MCF 10A (cell line): ENCODE data around the gene SYCP2. TPM values are rescaled to one million over a fixed set of nuclear protein-coding genes. Genes with fewer than 3 reads are reported as not detected.
A peak's percentile ranks its signal among the peaks of the same experiment; 100 is the strongest.

ENCODE experiments used
- BruUV-seq: library from RNA; stranded (reverse); fragments of 400-500 nt; replicated peaks from 2 replicates; lab custom pipeline; 2021; lab: Mats Ljungman, UMichigan
- CTCF ChIA-PET: fragments of 300-600 bp; sonication (Branson Sonifier 250); formaldehyde crosslinking; extraction: SDS; loops from one replicate; lab custom pipeline; 2021; ENCODE audit warnings: antibody characterized with exemption, inconsistent platforms; lab: Yijun Ruan, JAX
- POLR2A ChIA-PET: fragments of 300-600, 350-650 bp; sonication (Branson Sonifier 250); formaldehyde crosslinking; extraction: SDS; loops from one replicate; lab custom pipeline; 2020; ENCODE audit warnings: antibody characterized with exemption, inconsistent platforms; lab: Yijun Ruan, JAX
- DNase-seq: peaks from one replicate; pipeline ENCODE4 v3.0.0-alpha.2; 2018; ENCODE audit not compliant: unreplicated experiment
- H3K27ac Mint-ChIP-seq: one replicate; pipeline ENCODE4 v1.8.0; 2022; ENCODE audit warnings: mild to moderate bottlenecking, low read depth, mixed read lengths; ENCODE audit not compliant: unreplicated experiment
- H3K27me3 Mint-ChIP-seq: one replicate; pipeline ENCODE4 v1.8.0; 2022; ENCODE audit warnings: mixed read lengths; ENCODE audit not compliant: insufficient read depth, unreplicated experiment
- H3K36me3 Mint-ChIP-seq: one replicate; pipeline ENCODE4 v1.8.0; 2022; ENCODE audit warnings: mild to moderate bottlenecking, moderate library complexity, mixed read lengths; ENCODE audit not compliant: insufficient read depth, unreplicated experiment
- H3K4me1 Mint-ChIP-seq: one replicate; pipeline ENCODE4 v1.8.0; 2022; ENCODE audit warnings: mixed read lengths; ENCODE audit not compliant: insufficient read depth, unreplicated experiment
- H3K4me3 Mint-ChIP-seq: one replicate; pipeline ENCODE4 v1.8.0; 2022; ENCODE audit warnings: mild to moderate bottlenecking, moderate library complexity, mixed read lengths; ENCODE audit not compliant: unreplicated experiment
- H3K9me3 Mint-ChIP-seq: one replicate; pipeline ENCODE4 v1.8.0; 2022; ENCODE audit warnings: mixed read lengths; ENCODE audit not compliant: unreplicated experiment
- CTCF ChIP-seq: fragments of 200-600 bp; IDR thresholded peaks from one replicate; pipeline ENCODE4 v1.8.0; 2022; ENCODE audit warnings: antibody characterized with exemption, mild to moderate bottlenecking; ENCODE audit not compliant: unreplicated experiment
- intact Hi-C: fragments of 100-400 bp; cut with micrococcal nuclease; formaldehyde crosslinking; loops from 2 replicates; pipeline ENCODE4 v1.14.1; 2022
- total RNA-seq: library from RNA; stranded (reverse); gene quantifications from 2 replicates; pipeline ENCODE4 v1.2.3, GENCODE V29; 2022

SYCP2 gene
- total RNA-seq, 1 experiment from 2014 or later = 0.35 TPM

GRCh38 chr20:59821201-59821600 lies 112.2 kb downstream of the SYCP2 start:
- peaks cover 34% of the 10 kb centered on the region for H3K4me1 Mint-ChIP-seq
- TF ChIP-seq CTCF = no peak
- peak overlapping the region; percentile 97 for H3K27ac Mint-ChIP-seq
- no peaks in the 10 kb centered on the region for H3K36me3 Mint-ChIP-seq
- intact Hi-C loops = no loop called here
- no peaks in the 10 kb centered on the region for H3K9me3 Mint-ChIP-seq
- BruUV-seq = no TSS peak
- no peak for DNase-seq
- no peaks in the 10 kb centered on the region for H3K27me3 Mint-ChIP-seq
- ChIA-PET POLR2A (interaction anchor here (0.7 to 3.1 kb wide), 2 partner anchors 12 to 15 kb away, joined by 3 to 18 read pairs; no protein-coding TSS in a partner anchor), CTCF (interaction anchor here (0.8 to 3.3 kb wide), 4 partner anchors 22 to 38 kb away, joined by 3 to 36 read pairs (median 4); no protein-coding TSS in a partner anchor)
- H3K4me3 Mint-ChIP-seq = no peak overlapping the region

- BruUV-seq = no TSS peak
- Mint-ChIP-seq H3K4me1 (peaks cover 28% of the 10 kb centered on the region), H3K4me3 (peak overlapping the region; percentile 17), H3K9me3 (no peaks in the 10 kb centered on the region), H3K27ac (peak overlapping the region; percentile 97), H3K36me3 (no peaks in the 10 kb centered on the region), H3K27me3 (no peaks in the 10 kb centered on the region)
- intact Hi-C loops = no loop called here
- peak; percentile 22 for DNase-seq
- ChIA-PET CTCF (interaction anchor here (0.5 to 3.3 kb wide), 9 partner anchors 21 to 121 kb away, joined by 3 to 36 read pairs (median 4); no protein-coding TSS in a partner anchor), POLR2A (interaction anchor here (0.6 to 3.1 kb wide), 8 partner anchors 9 to 155 kb away, joined by 3 to 18 read pairs (median 3); partner anchors contain the start of gene FAM217B)
- no peak for TF ChIP-seq CTCF
Measured at GRCh38 chr20:59820204-59821041, 113.0 kb downstream of the SYCP2 start.

GRCh38 chr20:59819496-59820203 lies 113.8 kb downstream of the SYCP2 start:
- intact Hi-C loops = no loop called here
- H3K9me3 Mint-ChIP-seq = no peaks in the 10 kb centered on the region
- no peaks in the 10 kb centered on the region for H3K36me3 Mint-ChIP-seq
- H3K4me3 Mint-ChIP-seq = no peak overlapping the region
- BruUV-seq = no TSS peak
- no peak for TF ChIP-seq CTCF
- no peak for DNase-seq
- no peaks in the 10 kb centered on the region for H3K27me3 Mint-ChIP-seq
- CTCF ChIA-PET = interaction anchor here (0.5 to 3.3 kb wide), 10 partner anchors 11 to 254 kb away, joined by 3 to 36 read pairs (median 3); no protein-coding TSS in a partner anchor
- POLR2A ChIA-PET = interaction anchor here (0.6 to 3.1 kb wide), 7 partner anchors 10 to 121 kb away, joined by 3 to 18 read pairs (median 3); partner anchors contain the start of gene FAM217B
- H3K27ac Mint-ChIP-seq = peak overlapping the region; percentile 97
- peaks cover 24% of the 10 kb centered on the region for H3K4me1 Mint-ChIP-seq
